Tibial nerve (tissue), 4 donors: ENCODE measurements around the gene ZBTB16. TPM values are rescaled to one million over a fixed set of nuclear protein-coding genes. Genes with fewer than 3 reads are reported as not detected.
A peak's percentile ranks its signal among the peaks of the same experiment; 100 is the strongest.

Source experiments
- DNase-seq, 2 donors: peaks; one replicate each; pipeline ENCODE4 v3.0.0-alpha.2; 2019; ENCODE audit warnings: low spot score in 2 of 2
- H3K27ac ChIP-seq, 4 donors: fragments of 200-600 bp; sonication (generic) in 3 of 4; one replicate each; pipeline ENCODE4 v1.5.1; 2017 to 2019; ENCODE audit warnings: mild to moderate bottlenecking in 1 of 4
- H3K27me3 ChIP-seq, 2 donors: fragments of 200-600 bp; sonication (generic) in 1 of 2; one replicate each; pipeline versions ENCODE4 v1.5.1 to v1.6.0; 2017 to 2019
- H3K36me3 ChIP-seq, 3 donors: fragments of 200-600 bp; sonication (generic); one replicate each; pipeline ENCODE4 v1.5.1; 2018 to 2019
- H3K4me1 ChIP-seq, 4 donors: fragments of 200-600 bp; sonication (generic) in 3 of 4; one replicate each; pipeline ENCODE4 v1.5.1; 2017 to 2019
- H3K4me3 ChIP-seq, 4 donors: fragments of 200-600 bp; sonication (generic) in 3 of 4; one replicate each; pipeline ENCODE4 v1.5.1; 2017 to 2019; ENCODE audit warnings: mild to moderate bottlenecking in 1 of 4, moderate library complexity in 1 of 4
- H3K9me3 ChIP-seq, 4 donors: fragments of 200-600 bp; sonication (generic) in 3 of 4; one replicate each; pipeline ENCODE4 v1.5.1; 2017 to 2019
- CTCF ChIP-seq, 5 experiments: fragments of 200-600 bp in 3 of 5; fragments of 450-650 bp in 2 of 5; sonication (generic) in 3 of 5; IDR thresholded peaks; one replicate each; pipeline ENCODE4 v1.5.1; 2016 to 2019; ENCODE audit warnings: antibody characterized with exemption in 5 of 5, mild to moderate bottlenecking in 3 of 5, moderate library complexity in 2 of 5
- EP300 ChIP-seq, 2 donors: sonication (generic); formaldehyde crosslinking; IDR thresholded peaks; one replicate each; pipeline ENCODE4 v1.6.1; 2017; ENCODE audit warnings: antibody characterized with exemption in 2 of 2, mild to moderate bottlenecking in 1 of 2
- POLR2A ChIP-seq, 2 donors: fragments of 450-650 bp; IDR thresholded peaks; one replicate each; pipeline ENCODE4 v1.6.1; 2017; ENCODE audit warnings: antibody characterized with exemption in 2 of 2, mild to moderate bottlenecking in 2 of 2, moderate library complexity in 2 of 2
- WGBS, 2 donors: methylation state at CpG; one replicate each; pipeline ENCODE4 v1.1.5; 2018; 5-methylcytosine and 5-hydroxymethylcytosine counted together
- total RNA-seq, 4 donors: library from RNA; depleted of rRNA; stranded (reverse); fragments of >200 nt; gene quantifications; one replicate each; pipeline ENCODE4 v1.1.0, GENCODE V29; 2016

Gene ZBTB16
- total RNA-seq, 4 donors from 2014 or later, result 405 to 756 (median 580) TPM

- H3K36me3 ChIP-seq, result peaks cover 0 to 10% (median 0%) of the 10 kb centered on the region in 3 donors
- DNase-seq, result no peak
- TF ChIP-seq CTCF (IDR thresholded peaks at IDR 0.05), result no peak
- no peak for TF ChIP-seq EP300 (IDR thresholded peaks at IDR 0.05)
- TF ChIP-seq POLR2A (IDR thresholded peaks at IDR 0.05), result no peak
- H3K27ac ChIP-seq, result peak overlapping the region; percentile 76 to 99 (median 90)
- no peak overlapping the region for H3K4me3 ChIP-seq
- H3K4me1 ChIP-seq, result peaks cover 2 to 96% (median 75%) of the 10 kb centered on the region in 4 donors
- H3K27me3 ChIP-seq, result no peaks in the 10 kb centered on the region
- 83 to 89% methylated on average over 6 of the region's 6 CpGs for WGBS, 2 donors
- H3K9me3 ChIP-seq, result no peaks in the 10 kb centered on the region
These were observed 116.2 kb downstream of the ZBTB16 start for GRCh38 chr11:114175706-114176105.

GRCh38 chr11:114176321-114176720, 116.8 kb downstream of the ZBTB16 start:
- H3K27ac ChIP-seq, result peak overlapping the region in 3 of 4 donors; percentile 84 to 99 (median 96)
- peaks cover 0 to 13% (median 0%) of the 10 kb centered on the region in 3 donors for H3K36me3 ChIP-seq
- H3K4me1 ChIP-seq, result peaks cover 0 to 96% (median 75%) of the 10 kb centered on the region in 4 donors

GRCh38 chr11:114178656-114179055, 119.1 kb downstream of the ZBTB16 start:
- Histone ChIP-seq H3K9me3 (no peaks in the 10 kb centered on the region), H3K27me3 (no peaks in the 10 kb centered on the region), H3K4me3 (no peak overlapping the region), H3K36me3 (peaks cover 0 to 8% (median 0%) of the 10 kb centered on the region in 3 donors), H3K27ac (peak overlapping the region; percentile 84 to 99 (median 96)), H3K4me1 (peaks cover 0 to 95% (median 77%) of the 10 kb centered on the region in 4 donors)
- DNase-seq, result no peak
- no peak for TF ChIP-seq EP300 (IDR thresholded peaks at IDR 0.05)
- no peak for TF ChIP-seq CTCF (IDR thresholded peaks at IDR 0.05)
- TF ChIP-seq POLR2A (IDR thresholded peaks at IDR 0.05), result no peak
- 73 to 76% methylated on average over 1 of the region's 1 CpG for WGBS, 2 donors

More at GRCh38 chr11:114176321-114176720, 116.8 kb downstream of the ZBTB16 start:
- H3K9me3 ChIP-seq, result no peaks in the 10 kb centered on the region
- DNase-seq, result no peak
- TF ChIP-seq POLR2A (IDR thresholded peaks at IDR 0.05) (no peak), EP300 (IDR thresholded peaks at IDR 0.05) (peak in 1 of 2 donors; percentile 35)
- H3K27me3 ChIP-seq, result no peaks in the 10 kb centered on the region
- 94 to 97% methylated on average over 8 of the region's 8 CpGs for WGBS, 2 donors
- no peak overlapping the region for H3K4me3 ChIP-seq

- peak; percentile 81 to 85 for DNase-seq
- Histone ChIP-seq H3K4me3 (peak overlapping the region; percentile 26 to 49 (median 30)), H3K27me3 (no peaks in the 10 kb centered on the region)
These were observed 119.9 kb downstream of the ZBTB16 start for GRCh38 chr11:114179234-114179941.

More at GRCh38 chr11:114179234-114179941, 119.9 kb downstream of the ZBTB16 start:
- peak; percentile 100 for TF ChIP-seq EP300 (IDR thresholded peaks at IDR 0.05)
- TF ChIP-seq POLR2A (IDR thresholded peaks at IDR 0.05), result peak; percentile 57 to 59
- TF ChIP-seq CTCF (IDR thresholded peaks at IDR 0.05), result peak in 3 of 5 experiments; percentile 16 to 40 (median 28)
- H3K4me1 ChIP-seq, result peaks cover 0 to 92% (median 74%) of the 10 kb centered on the region in 4 donors
- peak overlapping the region; percentile 84 to 99 (median 98) for H3K27ac ChIP-seq
- 12 to 14% methylated on average over 5 of the region's 5 CpGs for WGBS, 2 donors
- H3K36me3 ChIP-seq, result peaks cover 0 to 16% (median 0%) of the 10 kb centered on the region in 3 donors
- no peaks in the 10 kb centered on the region for H3K9me3 ChIP-seq
